Thoracic aorta (tissue), 2 donors: ENCODE results near the gene CORIN. TPM values are rescaled to one million over a fixed set of nuclear protein-coding genes. Genes with fewer than 3 reads are reported as not detected.
"Not testable (repeated sequence)": the region's sequence is repeated elsewhere in the genome, so short reads cannot be mapped to it uniquely, and the experiment has no call there.

Source experiments
- ATAC-seq: fragments of 150-250 bp; one replicate; pipeline ENCODE4 v1.8.0; 2017; ENCODE audit warnings: low read depth; ENCODE audit not compliant: insufficient number of reproducible peaks, low FRiP score
- DNase-seq: peaks from one replicate; pipeline ENCODE4 v3.0.0-alpha.2; 2020; ENCODE audit warnings: low spot score
- H3K27ac ChIP-seq, 2 donors: fragments of 200-600 bp; sonication (generic); 1 replicate in 1 of 2; 2 replicates in 1 of 2; pipeline ENCODE4 v1.5.1; 2016; ENCODE audit warnings: mild to moderate bottlenecking in 2 of 2, moderate library complexity in 2 of 2
- H3K27me3 ChIP-seq: fragments of 200-600 bp; sonication (generic); replicated peaks from 2 replicates; pipeline ENCODE4 v1.6.0; 2016; ENCODE audit warnings: mild to moderate bottlenecking; ENCODE audit not compliant: insufficient read depth
- H3K36me3 ChIP-seq: fragments of 200-600 bp; sonication (generic); one replicate; pipeline ENCODE4 v1.5.1; 2016
- H3K4me1 ChIP-seq, 2 donors: fragments of 200-600 bp; sonication (generic); 1 replicate in 1 of 2; 2 replicates in 1 of 2; pipeline versions ENCODE4 v1.5.1 to v1.6.0; 2016; ENCODE audit warnings: low read depth in 2 of 2, mild to moderate bottlenecking in 1 of 2; ENCODE audit not compliant: control insufficient read depth in 1 of 2
- H3K4me3 ChIP-seq: fragments of 200-600 bp; sonication (generic); 2 replicates; pipeline ENCODE4 v1.5.1; 2016; ENCODE audit warnings: mild to moderate bottlenecking
- H3K9me3 ChIP-seq: fragments of 200-600 bp; sonication (generic); 2 replicates; pipeline ENCODE4 v1.5.1; 2016
- CTCF ChIP-seq: fragments of 200-600 bp; sonication (generic); IDR thresholded peaks from one replicate; pipeline ENCODE4 v1.5.1; 2019; ENCODE audit warnings: antibody characterized with exemption
- total RNA-seq, 2 donors: library from RNA; depleted of rRNA; stranded (reverse); fragments of >200 nt; gene quantifications; one replicate each; pipeline versions ENCODE4 v1.1.0 to v1.2.3, GENCODE V29; 2016

Gene CORIN
- total RNA-seq, 2 donors from 2014 or later, result 0.63 to 1.9 TPM

- DNase-seq, result no peak
- H3K9me3 ChIP-seq, result no peaks in the 10 kb centered on the region
- no peaks in the 10 kb centered on the region for H3K27me3 ChIP-seq
- no peak for ATAC-seq
- H3K36me3 ChIP-seq, result peaks cover 20% of the 10 kb centered on the region
- no peaks in the 10 kb centered on the region for H3K4me1 ChIP-seq
- H3K27ac ChIP-seq, result no peak overlapping the region
- no peak overlapping the region for H3K4me3 ChIP-seq
- TF ChIP-seq CTCF, result no peak
Measured at GRCh38 chr4:47551682-47552081, 286.2 kb downstream of the CORIN start.

- no peak overlapping the region for H3K27ac ChIP-seq
- ATAC-seq, result no peak
- no peaks in the 10 kb centered on the region for H3K9me3 ChIP-seq
- DNase-seq, result no peak
- no peak overlapping the region for H3K4me3 ChIP-seq
- no peaks in the 10 kb centered on the region for H3K27me3 ChIP-seq
- TF ChIP-seq CTCF, result no peak
- H3K4me1 ChIP-seq, result no peaks in the 10 kb centered on the region
- H3K36me3 ChIP-seq, result peaks cover 24% of the 10 kb centered on the region
Measured at GRCh38 chr4:47550899-47551548, 286.8 kb downstream of the CORIN start.

GRCh38 chr4:47550357-47550756, 287.5 kb downstream of the CORIN start:
- not testable (repeated sequence) for H3K4me1 ChIP-seq, ATAC-seq, DNase-seq, H3K9me3 ChIP-seq, H3K27me3 ChIP-seq, H3K4me3 ChIP-seq, H3K27ac ChIP-seq
- H3K36me3 ChIP-seq, result peaks cover 22% of the 10 kb centered on the region

Other genes starting within 250 kb of the CORIN start
- gene NFXL1, start 76.5 kb upstream of the CORIN start, total RNA-seq, result 10 to 100 TPM in 1 of 2 donors, 1 to 10 TPM in 1; 5.6 to 13.1 TPM
- under 1 TPM in 1 of 2 donors, not detected in 1; 0.28 TPM for gene CNGA1, start 178.6 kb upstream of the CORIN start, total RNA-seq
- gene NIPAL1, start 178.7 kb upstream of the CORIN start, total RNA-seq, result 1 to 10 TPM in 1 of 2 donors, under 1 TPM in 1; 0.68 to 2.4 TPM